RKO (cell line): ENCODE data around the gene MYADM.
A peak's percentile ranks its signal among the peaks of the same experiment; 100 is the strongest.
"Not testable (repeated sequence)": the region's sequence is repeated elsewhere in the genome, so short reads cannot be mapped to it uniquely, and the experiment has no call there.

Experiments
- DNase-seq: peaks from one replicate; pipeline ENCODE4 v3.0.0-alpha.2; 2016; ENCODE audit warnings: low spot score

MYADM gene

GRCh38 chr19:53867225-53868090, at the start of gene MYADM:
TSS of gene MYADM (plus strand) at chr19:53867883. CDS start at chr19:53873530, 5,647 bp downstream.
- DNase-seq, result peak; percentile 99

GRCh38 chr19:53818756-53819155, 48.9 kb upstream of the MYADM start:
- no peak for DNase-seq

GRCh38 chr19:53819861-53820260, 47.8 kb upstream of the MYADM start:
- peak; percentile 30 for DNase-seq

- DNase-seq, result no peak
Observed at GRCh38 chr19:53823380-53824120, 44.1 kb upstream of the MYADM start.

GRCh38 chr19:53824134-53824611, 43.5 kb upstream of the MYADM start, which contains the start of gene NLRP12:
TSS of gene NLRP12 (minus strand) at chr19:53824314. CDS start at chr19:53824174, 140 bp downstream.
- no peak for DNase-seq

GRCh38 chr19:53826876-53827275, 40.8 kb upstream of the MYADM start:
- DNase-seq, result no peak

- no peak for DNase-seq
Observed at GRCh38 chr19:53828531-53828930, 39.2 kb upstream of the MYADM start.

- not testable (repeated sequence) for DNase-seq
Observed at GRCh38 chr19:53832861-53833260, 34.8 kb upstream of the MYADM start.

- not testable (repeated sequence) for DNase-seq
Observed at GRCh38 chr19:53838446-53838845, 29.2 kb upstream of the MYADM start.

GRCh38 chr19:53840241-53840640, 27.4 kb upstream of the MYADM start:
- not testable (repeated sequence) for DNase-seq

- DNase-seq, result peak; percentile 74
Observed at GRCh38 chr19:53840914-53841313, 26.8 kb upstream of the MYADM start.

- no peak for DNase-seq
Observed at GRCh38 chr19:53844849-53845246, 22.8 kb upstream of the MYADM start.

GRCh38 chr19:53847555-53847954, 20.1 kb upstream of the MYADM start:
- DNase-seq, result no peak

GRCh38 chr19:53849237-53849676, 18.4 kb upstream of the MYADM start:
- DNase-seq, result no peak

GRCh38 chr19:53853707-53854106, 14.0 kb upstream of the MYADM start:
- no peak for DNase-seq

- DNase-seq, result no peak
Observed at GRCh38 chr19:53864308-53864836, 3.3 kb upstream of the MYADM start.

GRCh38 chr19:53865523-53865917, 2.2 kb upstream of the MYADM start:
- peak; percentile 41 for DNase-seq

- DNase-seq, result peak; percentile 79
Observed at GRCh38 chr19:53865918-53866864, 1.5 kb upstream of the MYADM start.

GRCh38 chr19:53866865-53867224, 838 bp upstream of the MYADM start:
- DNase-seq, result peak; percentile 48

GRCh38 chr19:53868091-53868891, 608 bp downstream of the MYADM start:
- DNase-seq, result peak; percentile 77
